GM18861 (cell line): Measurements from ENCODE around the gene ELAVL3.

Source experiments
- ATAC-seq: cut with Tn5 transposase; IDR thresholded peaks from one replicate; pipeline ENCODE4 v1.9.1; 2021; ENCODE audit not compliant: unreplicated experiment

Gene ELAVL3

DNA sequence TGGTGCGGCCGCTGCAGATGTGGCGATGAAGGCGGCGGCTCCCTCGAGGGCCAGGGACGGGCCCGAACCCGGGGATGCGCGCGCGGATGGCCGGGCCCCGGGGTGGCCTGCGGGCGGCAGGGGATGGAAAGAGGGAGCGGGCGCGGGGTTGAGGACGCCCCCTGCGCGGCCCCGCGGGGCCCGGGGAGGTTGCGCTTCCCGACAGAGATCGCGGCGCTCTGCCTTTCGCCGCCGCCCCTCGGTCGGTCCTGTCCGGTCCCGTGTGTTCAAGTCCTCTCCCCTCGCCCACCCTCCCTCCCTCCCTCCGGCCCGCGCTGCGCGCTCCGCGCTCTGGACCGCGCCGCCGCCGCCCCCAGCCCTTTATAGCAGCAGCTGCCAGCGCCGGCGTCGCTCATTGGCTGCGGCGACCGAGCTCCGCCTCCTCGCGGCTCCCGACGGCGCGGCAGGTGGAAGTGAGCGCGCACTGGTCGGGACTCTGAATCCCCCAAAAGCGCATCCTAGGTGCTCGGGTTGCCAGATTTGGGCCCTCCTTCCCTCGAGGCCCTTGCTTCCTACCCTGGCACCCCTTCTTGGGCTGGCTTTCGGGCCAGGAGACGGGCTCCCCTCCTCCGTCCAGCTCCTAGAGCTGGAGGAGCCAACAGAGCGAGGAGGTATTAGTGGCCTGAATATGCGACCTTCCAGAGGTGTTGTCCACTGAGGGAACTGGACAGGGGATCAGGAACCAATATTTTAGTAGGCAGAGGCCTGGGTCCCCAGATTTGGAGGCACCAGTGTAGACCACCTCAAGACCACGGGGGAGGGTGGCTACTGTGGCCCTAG is at the start of gene ELAVL3:
ELAVL3 (minus strand) TSS at position 332 of the 819 bp plus-strand sequence. CDS start 438 bp downstream, outside the sequence.
- no peak for ATAC-seq

DNA sequence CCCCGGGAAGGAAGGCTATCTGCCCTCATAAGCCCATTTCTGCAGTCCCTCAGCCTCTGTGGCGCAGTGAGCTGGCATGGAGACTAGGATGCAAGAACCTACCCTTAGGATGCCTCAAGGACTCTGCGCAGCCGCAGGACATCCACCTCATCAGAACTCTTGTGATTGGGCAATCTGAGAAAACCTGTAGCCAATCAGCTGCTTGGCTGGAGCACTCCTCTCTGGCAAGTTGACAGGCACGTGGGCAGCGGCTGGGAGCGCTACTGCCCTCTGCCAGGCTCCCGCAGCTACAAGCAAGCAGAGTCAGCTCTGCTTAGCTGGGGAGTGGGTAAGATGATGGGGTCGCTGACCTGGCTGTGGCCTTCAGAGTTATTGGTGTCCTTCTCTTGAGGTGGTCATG is 49.6 kb upstream of the ELAVL3 start:
- ATAC-seq = no peak

DNA sequence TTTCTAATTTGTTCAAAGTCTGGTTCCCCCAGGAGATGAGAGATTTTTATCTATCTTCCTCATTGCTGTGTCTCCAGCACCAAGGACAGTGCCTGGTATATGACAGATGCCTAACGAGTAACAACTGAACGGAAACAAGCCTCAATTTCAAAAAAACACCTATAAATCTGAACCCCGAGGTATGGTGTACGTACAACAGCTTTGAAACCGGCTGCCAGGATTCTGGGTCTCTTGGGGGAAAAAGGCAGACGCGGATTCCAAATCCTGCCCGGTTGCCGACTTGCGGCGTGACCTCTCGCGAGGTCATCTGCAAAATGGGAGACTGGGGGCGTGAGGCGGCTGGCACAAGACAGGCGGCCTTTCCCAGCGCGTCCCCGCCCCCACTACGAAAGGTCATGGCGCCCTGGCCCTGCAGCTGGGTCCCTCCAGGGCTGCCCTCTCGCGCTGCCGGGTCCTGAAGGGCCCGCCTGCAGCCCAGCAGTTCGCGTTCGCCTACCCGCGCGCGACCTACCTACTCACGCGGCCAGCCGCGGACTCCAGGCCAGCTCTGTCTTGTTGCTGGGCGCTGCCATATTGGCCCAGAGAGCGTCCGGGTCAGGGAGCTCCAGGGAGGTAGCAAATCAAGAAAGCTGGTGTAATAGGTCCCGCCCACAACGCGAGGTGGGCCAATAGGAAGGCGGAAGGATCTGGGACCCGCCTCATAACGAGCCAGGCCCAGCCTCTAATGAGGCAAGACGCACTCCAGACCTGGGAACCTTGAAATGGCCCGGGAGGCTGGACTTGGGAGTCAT is 47.9 kb upstream of the ELAVL3 start, which contains the start of gene ECSIT:
ECSIT (minus strand) TSS at position 584 of the 791 bp plus-strand sequence. CDS start 9,964 bp downstream, outside the sequence.
- peak; percentile 90 for ATAC-seq

DNA sequence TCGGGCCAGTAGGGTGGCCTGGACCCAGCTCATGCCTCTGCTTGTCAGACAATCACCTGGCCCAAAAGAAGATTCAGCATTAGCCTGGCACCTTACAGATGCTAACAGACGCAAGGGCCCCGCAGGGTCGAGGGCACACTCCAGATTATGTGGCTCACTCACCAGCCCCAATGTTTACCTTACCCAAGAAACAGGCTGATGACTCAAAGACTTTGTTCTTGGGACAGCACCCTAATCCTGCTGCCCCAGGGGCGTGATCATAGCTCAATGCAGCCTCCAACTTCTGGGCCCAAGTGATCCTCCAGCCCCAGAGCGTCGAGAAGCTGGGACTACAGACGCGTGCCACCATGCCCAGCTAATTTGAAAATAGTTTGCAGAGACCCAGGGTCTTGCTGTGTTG is 38.3 kb upstream of the ELAVL3 start:
- no peak for ATAC-seq

DNA sequence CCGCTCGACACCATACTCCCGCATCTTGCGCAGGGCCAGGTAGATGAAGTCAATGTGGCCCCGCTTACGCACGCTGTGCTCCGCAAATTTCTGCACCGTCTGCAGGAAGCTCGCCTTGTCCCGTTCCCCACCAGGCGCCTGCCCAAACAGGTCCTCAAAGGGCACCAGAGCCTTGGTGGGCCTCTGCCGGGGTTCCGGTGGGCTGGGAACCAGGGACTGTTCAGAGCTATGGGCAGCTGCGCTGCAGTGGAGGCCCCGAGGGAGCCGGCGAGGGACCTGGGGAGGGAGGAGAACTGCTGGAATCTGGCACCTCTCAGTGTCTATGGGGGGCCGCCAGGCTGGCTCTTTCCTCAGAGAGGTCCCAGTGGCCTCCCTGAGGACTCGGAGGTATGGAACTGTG is 33.1 kb upstream of the ELAVL3 start:
- ATAC-seq = no peak

DNA sequence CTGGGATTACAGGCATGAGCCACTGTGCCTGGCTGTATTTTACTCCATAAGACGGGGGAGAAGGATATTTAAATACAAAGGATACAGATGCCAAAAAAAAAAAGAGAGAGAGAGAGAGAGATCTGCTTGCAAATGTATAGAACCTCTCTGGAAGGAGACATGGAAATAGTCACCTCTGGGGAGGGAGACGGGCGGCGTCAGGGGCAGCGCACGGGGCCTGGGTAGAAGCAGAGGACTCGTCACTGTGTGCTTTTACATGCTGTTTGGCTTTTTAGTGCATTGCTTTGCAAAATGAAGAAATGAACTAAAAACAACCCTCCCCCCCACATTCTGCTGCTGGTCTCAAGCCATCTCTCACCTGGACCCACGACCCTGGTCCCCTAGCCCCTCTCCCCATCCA is 29.6 kb upstream of the ELAVL3 start:
- ATAC-seq = no peak

DNA sequence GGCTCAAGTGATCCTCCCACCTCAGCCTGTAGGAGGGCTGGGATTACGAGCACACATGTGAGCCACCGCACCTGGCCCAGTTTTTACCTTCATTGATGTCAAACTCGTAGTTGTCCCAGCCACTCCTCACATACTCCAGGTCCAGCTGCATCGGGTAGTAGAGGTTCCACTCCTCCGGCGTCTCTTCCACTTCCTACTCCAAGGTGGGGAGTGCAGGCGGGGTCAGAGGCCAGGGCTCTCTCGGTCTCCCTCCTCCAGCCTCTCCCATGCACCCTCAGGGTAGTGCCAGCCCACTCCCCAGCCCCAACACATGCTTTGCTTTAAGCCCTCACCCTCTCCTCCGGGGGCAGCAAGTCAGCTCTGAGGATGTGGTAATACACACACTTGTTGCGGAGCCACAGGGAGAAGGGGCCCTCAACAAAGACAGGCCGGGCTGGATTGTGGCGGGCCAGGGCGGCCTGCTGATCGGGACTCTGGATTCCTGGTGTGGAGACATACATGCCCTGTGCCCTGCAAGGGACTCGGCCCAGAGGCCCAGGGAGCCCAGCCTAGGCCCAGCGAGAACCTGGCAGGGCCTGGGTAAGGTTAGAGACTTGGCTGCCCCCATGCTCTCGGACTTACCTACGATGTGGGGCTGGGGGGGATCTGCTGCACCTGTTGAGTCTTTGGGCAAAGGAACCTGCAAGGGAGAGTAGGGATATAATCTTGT is 26.7 kb upstream of the ELAVL3 start:
- ATAC-seq = no peak

DNA sequence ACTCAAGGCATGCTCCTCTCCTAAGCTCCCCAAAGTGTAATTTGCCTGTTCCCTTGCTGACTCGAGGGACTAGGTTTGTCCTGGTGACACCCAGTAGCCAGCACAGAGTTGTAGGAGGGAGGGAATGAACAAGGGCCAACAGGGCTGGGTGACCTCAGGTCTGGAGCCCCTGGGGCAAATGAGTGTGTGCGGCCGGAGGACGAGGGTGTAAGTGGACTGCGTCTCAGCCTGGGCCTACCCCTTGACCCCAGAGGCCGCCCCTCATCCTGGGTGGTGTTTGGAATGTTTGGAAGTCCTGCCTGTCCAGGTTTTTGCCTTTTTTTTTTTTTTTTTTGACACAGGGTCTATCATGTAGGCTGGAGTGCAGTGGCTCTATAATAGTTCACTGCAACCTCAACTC is 26.1 kb upstream of the ELAVL3 start:
- no peak for ATAC-seq

DNA sequence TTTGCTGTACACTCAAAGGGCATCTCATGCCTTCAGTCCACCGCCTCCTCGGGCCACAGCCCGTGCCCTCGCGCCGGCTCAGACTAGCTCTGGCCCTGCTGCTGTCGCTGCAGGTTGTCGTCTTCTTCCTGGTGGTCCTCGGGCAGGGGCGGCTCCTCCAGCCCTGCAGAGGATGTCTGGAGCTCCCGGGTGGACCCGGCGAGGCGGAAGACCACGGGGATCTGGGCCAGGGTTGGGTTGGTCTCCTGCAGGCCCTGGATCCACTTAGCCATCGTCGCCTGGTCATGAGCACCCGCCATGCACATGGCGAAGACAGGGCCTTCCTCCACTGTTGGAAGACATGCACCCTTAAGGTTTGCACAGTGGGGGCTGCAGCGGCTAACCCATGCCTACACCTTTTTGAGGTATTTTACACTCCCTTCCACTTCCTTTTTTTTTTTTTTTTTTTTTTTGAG is 25.3 kb upstream of the ELAVL3 start:
- peak; percentile 27 for ATAC-seq

DNA sequence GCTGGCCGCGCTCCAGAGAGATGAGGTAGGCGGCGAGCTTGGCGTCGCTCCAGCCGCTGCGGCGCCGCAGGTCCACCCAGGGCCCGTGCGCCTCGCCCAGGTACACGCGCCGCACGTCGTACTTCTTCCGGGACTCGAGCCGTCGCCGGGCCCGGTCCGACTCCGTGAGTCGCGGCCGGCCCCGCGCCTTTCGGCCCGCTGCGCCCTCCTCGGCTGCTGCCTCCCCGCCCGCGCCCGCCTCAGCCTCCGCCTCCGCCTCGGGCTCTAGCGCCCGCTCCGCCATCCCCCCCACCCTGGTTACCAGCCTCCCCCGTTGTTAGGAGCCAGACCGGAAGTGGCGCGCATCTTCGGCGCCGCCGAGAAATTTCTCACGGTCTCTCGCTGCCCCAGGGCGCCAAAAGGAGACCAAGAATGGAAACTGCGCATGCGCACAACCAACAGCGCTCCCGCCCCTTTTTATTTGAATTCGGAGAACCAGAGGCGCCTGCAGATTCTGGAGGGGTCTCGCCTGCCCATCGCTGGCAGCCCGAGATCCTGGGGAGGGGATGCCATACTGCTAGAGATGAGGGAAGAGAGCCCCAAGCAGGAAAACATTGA is 24.8 kb upstream of the ELAVL3 start, which contains the start of gene ZNF653:
ZNF653 (minus strand) TSS at position 336 of the 597 bp plus-strand sequence; CDS start at position 283, 53 bp downstream.
- ATAC-seq = peak; percentile 40

DNA sequence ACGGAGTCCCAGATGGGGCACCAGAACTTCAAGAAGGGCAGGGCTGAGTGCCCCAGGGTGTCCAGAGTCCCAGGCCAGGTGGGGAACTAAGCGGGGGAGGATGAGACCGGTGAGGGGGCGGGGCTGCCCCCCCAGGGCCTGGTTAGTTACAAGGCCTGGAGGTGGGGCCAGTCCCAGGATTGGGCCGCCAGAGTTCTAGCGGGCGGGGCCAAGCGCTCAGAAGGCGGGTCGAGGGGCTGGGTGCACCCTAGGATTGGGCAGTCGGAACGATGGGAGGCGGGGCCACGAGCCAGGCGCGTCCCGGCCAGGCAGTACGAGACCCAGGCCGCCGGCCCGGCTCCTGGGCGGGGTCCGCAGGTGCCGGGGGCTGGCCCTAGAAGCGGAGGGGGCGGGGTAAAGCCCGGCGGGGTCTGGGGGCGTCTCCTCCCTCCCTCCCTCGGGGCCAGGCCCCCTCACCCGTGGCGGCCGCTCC is 24.2 kb upstream of the ELAVL3 start:
- ATAC-seq = peak; percentile 79

DNA sequence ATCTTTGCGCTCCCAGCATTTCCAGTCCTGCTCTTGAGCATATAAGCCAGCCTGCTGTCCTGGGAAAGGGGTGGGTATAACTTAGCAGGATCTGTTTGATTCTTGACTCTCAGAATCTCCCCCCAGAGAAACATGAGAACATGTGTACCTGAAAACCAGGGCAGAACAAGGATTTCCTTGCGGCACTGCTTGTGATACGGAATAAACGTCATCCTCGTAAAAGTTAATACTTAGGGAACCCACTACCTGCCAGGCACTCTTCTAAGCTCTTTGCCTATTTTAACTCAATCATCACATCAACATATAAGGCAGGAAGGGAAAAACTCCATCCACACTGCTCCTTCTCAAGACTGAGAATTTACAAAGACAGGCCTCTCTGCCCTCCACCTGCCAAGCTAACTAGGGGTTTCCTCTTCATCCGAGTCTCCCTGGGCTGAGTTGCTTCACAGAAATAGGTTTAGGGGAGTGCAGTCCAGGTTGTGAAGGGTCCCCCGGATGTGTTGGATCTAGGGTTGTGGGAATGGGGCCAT is 23.7 kb upstream of the ELAVL3 start:
- no peak for ATAC-seq

DNA sequence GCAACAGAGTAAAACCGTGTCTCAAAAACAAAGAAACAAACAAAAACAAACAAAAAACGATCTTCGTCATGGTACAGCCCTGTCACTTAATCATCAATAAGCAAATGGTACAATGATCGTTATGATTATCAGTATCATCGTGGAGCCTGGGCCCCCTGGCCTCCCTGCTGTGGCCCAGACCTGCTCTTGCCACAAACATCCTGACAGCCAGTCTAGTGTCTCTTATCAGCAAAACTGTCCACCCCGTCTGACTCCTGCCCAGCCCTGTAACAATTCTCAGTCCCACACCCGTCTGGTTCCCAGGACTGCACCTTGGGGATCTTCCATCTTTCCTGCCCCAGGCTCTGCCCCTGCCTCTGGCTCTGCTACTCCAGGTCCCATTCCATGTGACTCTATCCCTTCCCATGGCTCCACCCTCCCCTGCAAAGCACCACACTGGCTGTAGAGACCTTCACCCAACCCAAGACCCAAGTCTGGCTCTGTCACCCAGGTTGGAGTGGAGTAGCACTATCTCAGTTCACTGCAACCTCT is 19.1 kb upstream of the ELAVL3 start:
- no peak for ATAC-seq

DNA sequence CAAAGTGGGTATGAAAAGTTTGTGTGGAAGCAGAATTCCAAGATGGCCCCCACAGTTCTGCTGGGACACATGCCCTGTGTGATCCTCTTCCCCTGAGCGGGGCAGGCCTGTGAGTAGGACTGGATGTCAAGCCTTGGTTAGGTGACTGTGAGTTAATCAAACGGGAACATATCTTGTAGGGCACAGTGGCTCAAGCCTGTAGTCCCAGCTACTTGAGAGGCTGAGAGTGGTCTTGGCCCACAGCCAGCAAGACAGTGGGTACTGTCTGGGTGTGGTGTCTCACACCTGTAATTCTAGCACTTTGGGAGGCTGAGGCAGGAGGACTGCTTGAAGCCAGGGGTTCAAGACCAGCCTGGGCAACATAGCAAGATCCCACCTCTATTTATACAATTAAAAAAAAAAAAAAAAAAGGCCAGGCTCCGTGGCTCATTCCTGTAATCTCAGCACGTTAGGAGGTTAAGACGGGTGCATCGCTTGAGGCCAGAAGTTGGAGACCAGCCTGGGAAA is 18.4 kb upstream of the ELAVL3 start:
- ATAC-seq = no peak

DNA sequence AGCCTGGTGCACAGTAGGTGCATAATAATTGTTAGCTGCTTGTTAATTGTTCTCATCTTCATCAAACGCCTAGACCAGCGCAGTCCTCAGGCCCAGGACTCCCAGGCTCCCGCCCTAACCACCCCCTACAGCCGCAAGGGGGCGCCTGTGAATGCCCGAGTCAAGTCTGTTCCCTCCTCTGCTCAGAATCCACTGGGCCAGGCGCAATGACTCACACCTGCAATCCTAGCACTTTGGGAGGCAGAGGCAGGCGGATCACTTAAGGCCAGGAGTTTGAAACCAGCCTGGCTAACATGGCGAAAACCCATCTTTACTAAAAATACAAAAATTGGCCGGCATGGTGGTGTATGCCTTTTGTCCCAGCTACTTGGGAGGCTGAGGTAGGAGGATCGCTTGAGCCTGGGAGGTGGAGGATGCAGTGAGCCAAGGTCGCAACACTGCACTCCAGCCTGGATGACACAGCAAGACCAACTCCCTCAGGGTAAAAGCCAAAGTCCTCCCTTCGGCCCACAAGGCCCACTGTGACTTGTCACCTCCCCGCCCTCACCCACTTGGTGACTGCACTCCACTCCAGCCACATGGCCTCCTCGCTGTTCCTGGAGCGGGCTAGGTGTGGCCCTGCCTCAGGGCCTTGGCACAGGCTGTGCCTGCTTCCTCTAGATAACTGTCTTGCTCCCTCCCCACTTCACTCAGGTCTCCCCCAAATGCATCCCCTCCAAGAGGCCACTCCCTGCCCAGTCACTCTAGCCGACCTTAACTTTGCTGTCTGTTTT is 15.7 kb upstream of the ELAVL3 start:
- ATAC-seq = no peak

DNA sequence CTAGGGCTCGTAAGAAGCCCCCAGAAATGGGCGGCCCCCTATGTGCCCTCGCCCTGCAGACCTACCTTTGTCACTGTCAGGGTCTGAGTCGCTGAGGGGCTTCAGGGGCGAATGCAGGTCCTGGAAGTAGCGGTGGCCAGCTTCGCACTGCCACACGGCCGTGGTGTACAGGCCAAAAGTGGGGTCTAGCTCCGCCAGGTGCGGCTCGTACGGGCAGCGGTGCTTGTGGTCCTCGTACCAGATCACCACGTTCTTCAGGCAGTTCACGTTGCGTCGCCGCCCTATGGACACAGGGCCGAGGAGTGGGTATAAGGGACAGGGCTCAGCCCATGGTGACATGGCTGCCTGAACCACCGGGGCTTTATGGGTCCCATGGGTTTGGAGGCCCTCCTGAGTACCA is 15.0 kb upstream of the ELAVL3 start:
- ATAC-seq = no peak

DNA sequence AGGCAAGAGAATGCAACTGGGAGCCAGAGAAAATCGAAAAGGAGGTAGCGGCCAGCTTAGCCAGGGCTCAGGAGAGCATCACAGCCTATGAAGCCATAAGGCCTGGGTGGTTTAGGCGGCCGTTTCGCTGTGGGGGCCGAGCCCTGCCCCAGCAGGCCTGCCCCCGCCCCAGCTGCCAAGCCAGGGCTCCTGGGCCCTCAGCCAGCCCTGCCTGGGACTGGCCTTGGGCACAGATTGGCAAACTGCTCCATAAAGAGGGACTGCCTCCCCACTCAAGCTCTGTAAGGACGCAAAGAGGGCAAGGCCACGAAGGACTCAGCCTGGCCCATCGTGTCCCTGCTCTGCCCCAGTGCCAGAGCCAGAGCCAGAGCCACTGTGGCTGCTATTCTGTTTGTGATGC is 14.6 kb upstream of the ELAVL3 start:
- ATAC-seq = no peak

DNA sequence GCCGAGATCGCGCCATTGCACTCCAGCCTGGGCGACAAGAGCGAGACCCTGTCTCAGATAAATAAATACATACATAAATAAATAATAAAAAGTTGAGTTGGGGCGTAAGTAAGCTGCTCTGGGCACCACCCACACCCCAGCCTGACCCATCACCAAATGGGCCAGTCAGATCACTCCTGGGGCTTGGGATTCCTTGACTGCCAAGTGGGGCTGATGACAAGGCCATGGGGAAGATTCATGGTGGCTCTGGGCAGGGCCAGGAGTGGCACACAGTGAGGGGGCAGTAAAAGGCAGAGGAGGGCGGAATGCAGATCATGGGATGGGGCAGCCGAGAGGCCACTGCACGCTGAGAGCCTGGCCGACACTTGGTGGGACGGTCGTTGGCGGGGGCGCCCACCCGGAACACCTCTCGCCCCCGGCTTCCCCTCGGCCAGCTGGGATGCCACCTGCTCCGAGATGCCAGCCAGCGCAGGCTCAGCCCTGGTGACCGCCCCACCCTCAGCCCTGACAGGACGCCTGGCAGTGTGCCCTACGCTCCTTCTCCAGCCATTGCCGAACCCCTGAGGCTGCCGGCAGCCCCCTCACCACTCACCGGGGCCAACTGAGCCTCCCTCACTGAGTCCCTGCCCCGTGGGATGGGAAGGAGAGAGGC is 13.9 kb upstream of the ELAVL3 start:
- ATAC-seq = no peak

DNA sequence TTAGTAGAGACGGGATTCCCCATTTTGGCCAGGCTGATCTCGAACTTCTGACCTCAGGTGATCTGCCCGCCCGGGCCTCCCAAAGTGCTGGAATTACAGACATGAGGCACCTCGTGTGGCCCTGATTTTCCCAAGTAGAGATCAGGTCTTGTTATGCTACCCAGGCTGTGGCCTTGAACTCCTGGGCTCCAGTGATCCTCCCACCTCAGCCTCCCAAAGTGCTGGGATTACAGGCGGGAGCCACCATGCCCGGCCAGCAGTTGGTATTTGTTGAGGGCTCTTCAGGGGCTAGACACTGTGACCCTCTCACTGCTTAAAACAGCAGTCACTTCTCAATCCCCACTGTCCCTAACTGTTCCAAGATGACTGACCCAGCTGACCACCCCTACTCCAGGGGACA is 8.5 kb upstream of the ELAVL3 start:
- ATAC-seq = no peak
